ENCODE data around the gene NAXE.
"Not testable (repeated sequence)": the region's sequence is repeated elsewhere in the genome, so short reads cannot be mapped to it uniquely, and the experiment has no call there.

Gene NAXE

GRCh38 chr1:156591432-156592157 lies at the start of gene NAXE:
TSS of gene NAXE (plus strand) at chr1:156591776. CDS start at chr1:156591805, 29 bp downstream.
- DNase-seq (ENCODE audit: low read depth in 3 of 3): peak; percentile 40 to 68 (median 58)

GRCh38 chr1:156543066-156543465 lies 48.5 kb upstream of the NAXE start:
- no peak for DNase-seq (ENCODE audit: low read depth in 3 of 3)

GRCh38 chr1:156544592-156545102 lies 46.9 kb upstream of the NAXE start:
- no peak for DNase-seq (ENCODE audit: low read depth in 3 of 3)

DNA sequence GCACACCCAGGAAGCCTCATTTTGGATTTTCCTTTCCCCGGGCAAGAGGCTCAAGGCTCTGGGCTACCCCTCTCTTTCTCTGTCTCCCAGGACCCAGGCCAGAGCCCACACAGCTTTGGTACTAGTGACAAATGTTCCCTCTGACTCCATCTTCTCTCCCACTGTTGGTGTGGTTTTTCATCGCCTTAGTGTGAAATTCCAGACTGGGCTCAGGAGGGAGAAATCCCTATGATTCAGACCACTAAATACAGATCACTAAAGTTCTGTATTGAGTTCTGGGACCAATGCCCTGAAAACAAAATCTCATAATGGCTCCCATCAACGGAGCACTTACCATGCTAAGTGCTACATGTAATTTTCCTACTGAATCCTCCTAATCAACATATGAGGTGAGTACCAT lies 45.3 kb upstream of the NAXE start:
- no peak for DNase-seq (ENCODE audit: low read depth in 3 of 3)

DNA sequence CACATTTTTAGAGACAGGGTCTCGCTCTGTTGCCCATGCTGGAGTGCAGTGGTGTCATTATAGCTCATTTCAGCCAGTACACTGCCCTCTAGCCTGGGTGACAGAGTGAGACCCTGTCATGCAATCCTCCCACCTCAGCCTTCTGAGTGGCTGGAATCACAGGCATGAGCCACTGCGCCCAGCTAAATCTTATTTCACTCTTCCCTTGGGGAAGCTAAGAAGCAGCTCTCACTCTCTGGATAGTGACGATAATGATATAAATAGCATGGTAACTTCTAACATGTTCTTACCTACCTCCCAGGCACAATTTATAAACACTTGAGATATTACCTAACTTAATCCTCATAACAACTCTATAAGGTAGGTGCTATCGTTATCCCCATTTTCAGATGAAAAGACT lies 44.1 kb upstream of the NAXE start:
- DNase-seq (ENCODE audit: low read depth in 3 of 3): no peak

DNA sequence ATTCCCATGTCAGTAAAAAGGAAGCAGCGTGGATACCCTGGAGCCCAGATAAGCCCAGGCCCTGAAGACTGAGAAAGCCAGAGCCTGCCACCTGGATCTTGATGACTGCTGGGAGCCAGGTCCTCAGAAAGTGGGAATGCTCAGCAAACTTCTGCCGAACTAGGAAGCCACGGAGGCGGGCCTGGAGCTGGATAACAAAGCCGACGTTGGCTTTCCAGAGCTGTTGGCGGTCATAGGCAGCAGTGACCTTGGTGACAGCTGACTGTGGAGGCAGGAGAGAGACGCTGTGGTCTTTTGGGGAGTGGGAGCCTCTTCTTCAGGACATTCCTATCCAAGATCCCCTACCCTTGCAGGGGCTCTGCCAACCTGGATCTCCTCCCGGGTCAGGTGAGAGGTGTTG lies 43.6 kb upstream of the NAXE start:
- DNase-seq (ENCODE audit: low read depth in 3 of 3): no peak

- no peak for DNase-seq (ENCODE audit: low read depth in 3 of 3)
These were observed 42.2 kb upstream of the NAXE start for GRCh38 chr1:156549390-156549789.

- no peak for DNase-seq (ENCODE audit: low read depth in 3 of 3)
These were observed 41.7 kb upstream of the NAXE start for GRCh38 chr1:156549831-156550230.

GRCh38 chr1:156550346-156550745 lies 41.2 kb upstream of the NAXE start:
- DNase-seq (ENCODE audit: low read depth in 3 of 3): no peak

GRCh38 chr1:156551066-156551643 lies 40.4 kb upstream of the NAXE start:
- DNase-seq (ENCODE audit: low read depth in 3 of 3): no peak

GRCh38 chr1:156551869-156552268 lies 39.7 kb upstream of the NAXE start:
- no peak for DNase-seq (ENCODE audit: low read depth in 3 of 3)

DNA sequence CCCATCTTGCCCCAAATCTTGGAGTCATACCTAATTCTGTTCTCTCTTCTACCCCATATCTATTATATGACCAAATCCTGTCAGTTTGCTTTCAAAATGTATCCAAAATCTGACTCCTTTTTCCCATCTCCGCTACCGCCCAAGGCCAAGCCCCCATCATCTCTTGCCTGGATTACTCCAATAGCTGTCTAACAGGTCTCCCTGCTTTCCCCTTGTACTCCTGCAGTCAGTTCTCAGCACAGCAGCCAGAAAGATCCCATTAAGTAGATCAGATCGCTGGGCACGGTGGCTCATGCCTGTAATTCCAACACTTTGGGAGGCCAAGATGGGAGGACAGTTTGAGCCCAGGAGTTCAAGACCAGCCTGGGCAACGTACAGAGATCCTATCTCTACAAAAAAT lies 39.1 kb upstream of the NAXE start:
- DNase-seq (ENCODE audit: low read depth in 3 of 3): no peak

GRCh38 chr1:156552937-156553336 lies 38.6 kb upstream of the NAXE start:
- DNase-seq (ENCODE audit: low read depth in 3 of 3): not testable (repeated sequence)

DNA sequence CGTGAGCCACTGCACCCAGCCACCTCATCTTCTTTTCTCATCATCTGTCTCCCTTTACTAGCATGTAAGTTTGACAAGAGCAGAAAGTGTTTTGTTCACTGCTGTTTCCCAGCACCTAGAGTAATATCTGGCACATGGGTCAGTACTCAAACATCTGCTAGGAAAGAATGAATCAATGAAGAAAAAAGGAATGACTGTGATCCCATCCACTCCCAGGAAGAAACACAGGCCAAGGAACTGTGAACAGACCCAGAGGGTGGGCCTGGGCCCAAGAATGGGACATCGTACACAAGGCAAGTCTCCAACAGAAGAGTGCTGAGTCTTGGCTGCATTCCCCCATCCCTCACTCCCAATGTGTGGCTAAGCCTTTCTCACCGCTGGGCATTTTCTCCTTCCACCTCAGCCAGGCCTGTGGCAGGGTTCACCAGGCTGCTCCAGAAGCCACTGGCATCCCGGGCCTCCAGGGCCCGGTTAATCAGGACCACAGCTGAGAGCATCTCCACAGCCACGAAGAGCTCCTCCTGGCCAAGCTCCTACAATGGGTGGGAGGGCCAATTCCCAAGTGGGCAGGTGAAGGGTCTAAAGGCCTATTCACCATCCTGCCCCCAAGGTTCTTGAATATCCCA lies 37.6 kb upstream of the NAXE start:
- no peak for DNase-seq (ENCODE audit: low read depth in 3 of 3)

GRCh38 chr1:156554971-156555370 lies 36.6 kb upstream of the NAXE start:
- no peak for DNase-seq (ENCODE audit: low read depth in 3 of 3)

- no peak for DNase-seq (ENCODE audit: low read depth in 3 of 3)
These were observed 35.9 kb upstream of the NAXE start for GRCh38 chr1:156555715-156556114.

DNA sequence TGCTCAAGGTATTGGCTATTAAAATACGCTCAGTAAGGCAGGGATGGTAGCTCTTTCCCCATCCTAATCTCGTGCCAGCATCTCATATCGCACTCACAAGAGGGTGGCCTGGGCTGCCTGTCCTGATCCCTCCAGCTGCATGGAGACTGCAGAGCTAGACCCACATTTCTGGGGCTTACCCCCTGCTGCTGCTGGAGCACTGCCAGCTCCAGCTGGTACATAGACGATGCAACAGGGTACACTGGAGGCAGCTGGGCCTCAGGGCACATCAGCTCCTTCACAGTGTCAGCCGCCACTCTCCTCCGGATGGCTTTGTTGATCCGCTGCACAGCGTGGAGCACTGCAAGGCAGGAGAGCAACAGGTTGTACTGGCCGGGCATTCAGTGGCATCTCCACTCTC lies 35.2 kb upstream of the NAXE start:
- DNase-seq (ENCODE audit: low read depth in 3 of 3): no peak

DNA sequence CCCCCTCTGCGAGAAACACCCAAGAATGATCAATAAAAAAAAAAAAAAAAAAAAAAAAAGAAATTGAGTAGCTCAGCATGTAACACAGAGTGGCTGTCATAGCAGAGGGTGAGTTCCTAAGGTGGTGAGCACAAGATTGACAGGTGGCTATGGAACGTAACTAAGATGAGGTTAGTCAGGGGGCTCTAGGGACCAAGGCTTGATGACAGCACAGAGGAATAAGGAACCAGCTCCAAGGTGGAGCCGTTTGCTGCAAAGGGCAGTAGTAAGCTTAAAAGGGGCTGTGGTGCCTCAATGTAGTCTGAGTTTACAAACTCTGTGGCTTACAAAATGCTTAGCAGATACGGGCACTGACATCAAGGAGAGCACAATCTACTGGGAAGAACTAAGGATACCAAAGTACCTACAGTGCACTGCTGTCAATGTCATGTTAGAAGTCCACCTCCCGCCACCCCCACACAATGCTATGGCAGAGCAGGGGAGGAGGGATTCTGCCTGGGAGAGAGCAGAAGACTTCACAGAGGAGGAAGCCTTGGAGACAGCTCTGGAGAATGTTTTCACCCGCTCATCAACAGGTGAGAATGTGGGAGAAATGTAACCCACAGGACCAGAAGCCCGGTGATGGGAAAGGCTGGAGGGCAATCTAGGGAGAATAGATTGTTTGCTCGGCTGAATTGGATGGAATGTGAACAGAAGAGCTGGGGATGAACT lies 32.3 kb upstream of the NAXE start:
- DNase-seq (ENCODE audit: low read depth in 3 of 3): no peak

DNA sequence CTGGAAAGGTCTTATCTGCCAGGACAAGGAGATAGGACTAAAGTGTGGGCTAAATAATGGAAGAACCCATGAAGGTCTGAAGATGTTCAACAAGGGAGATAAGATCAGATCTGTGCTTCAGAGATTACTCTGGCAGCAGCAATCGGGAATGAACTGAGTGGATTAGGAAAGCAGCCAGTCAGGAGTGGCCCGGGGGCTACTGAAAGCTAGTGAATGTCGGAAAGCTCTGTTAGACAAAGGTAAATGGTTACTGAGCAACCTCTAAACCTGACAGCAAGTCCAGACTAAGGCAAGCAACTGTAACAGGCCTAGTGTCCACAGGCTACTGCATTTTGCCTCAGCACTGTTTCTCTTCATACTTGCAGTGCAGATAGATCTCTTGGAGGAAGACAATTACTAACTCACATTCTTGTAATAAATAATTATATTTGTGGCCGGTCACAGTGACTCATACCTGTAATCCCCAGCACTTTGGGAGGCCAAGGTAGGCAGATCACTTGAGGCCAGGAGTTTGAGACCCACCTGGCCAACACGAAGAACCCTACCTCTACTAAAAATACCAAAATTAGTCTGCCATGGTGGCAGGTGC lies 31.7 kb upstream of the NAXE start:
- DNase-seq (ENCODE audit: low read depth in 3 of 3): no peak

GRCh38 chr1:156560585-156561163 lies 30.9 kb upstream of the NAXE start:
- DNase-seq (ENCODE audit: low read depth in 3 of 3): no peak

- DNase-seq (ENCODE audit: low read depth in 3 of 3): no peak
These were observed 26.1 kb upstream of the NAXE start for GRCh38 chr1:156565519-156565918.

- no peak for DNase-seq (ENCODE audit: low read depth in 3 of 3)
These were observed 25.1 kb upstream of the NAXE start for GRCh38 chr1:156566436-156566835.
